HG02885 (cell line): ENCODE data around the gene C5orf58.
"Not testable (repeated sequence)": the region's sequence is repeated elsewhere in the genome, so short reads cannot be mapped to it uniquely, and the experiment has no call there.

Source experiments
- ATAC-seq: cut with Tn5 transposase; IDR thresholded peaks from one replicate; pipeline ENCODE4 v1.9.1; 2021; ENCODE audit warnings: mild to moderate bottlenecking; ENCODE audit not compliant: unreplicated experiment, poor library complexity

Gene C5orf58

DNA sequence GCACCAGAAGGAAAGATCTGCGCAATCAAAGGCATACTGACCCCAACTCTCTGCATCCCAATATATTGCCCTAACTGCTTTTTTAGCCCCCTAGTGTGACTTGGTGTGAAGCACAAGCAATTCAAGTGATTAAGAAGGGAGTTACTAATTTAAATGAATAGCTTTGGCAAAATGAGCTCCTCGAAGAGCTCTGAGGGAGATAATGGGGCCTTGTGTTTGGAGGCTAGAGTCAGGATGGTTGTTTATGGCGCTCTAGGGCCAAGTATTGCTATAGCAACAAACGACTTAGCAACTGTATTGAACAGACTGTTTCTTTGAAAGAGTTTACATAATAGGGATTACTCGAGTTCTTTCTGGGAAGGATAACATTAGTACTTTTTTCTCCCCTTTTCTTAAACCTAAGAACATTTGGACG is 11.5 kb upstream of the C5orf58 start:
- ATAC-seq = no peak

DNA sequence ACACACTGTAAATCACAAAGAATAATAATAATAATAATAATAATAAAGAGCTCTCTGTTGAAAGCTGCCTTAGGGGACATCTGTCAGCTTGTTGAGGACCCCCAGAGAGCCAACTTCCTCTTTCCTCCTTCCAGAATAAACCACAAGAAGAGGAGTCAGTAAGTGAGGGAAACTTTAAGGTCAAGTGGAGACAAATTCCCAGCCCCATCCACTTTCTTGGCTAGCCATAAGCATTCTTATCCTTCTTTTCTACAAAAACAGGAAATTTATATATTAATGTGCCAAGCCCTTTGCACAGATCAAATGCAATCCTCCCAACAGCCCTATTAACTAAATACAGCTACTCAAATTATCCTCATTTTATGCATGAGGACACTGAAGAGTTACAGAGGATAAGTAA is 9.4 kb upstream of the C5orf58 start:
- ATAC-seq = no peak

DNA sequence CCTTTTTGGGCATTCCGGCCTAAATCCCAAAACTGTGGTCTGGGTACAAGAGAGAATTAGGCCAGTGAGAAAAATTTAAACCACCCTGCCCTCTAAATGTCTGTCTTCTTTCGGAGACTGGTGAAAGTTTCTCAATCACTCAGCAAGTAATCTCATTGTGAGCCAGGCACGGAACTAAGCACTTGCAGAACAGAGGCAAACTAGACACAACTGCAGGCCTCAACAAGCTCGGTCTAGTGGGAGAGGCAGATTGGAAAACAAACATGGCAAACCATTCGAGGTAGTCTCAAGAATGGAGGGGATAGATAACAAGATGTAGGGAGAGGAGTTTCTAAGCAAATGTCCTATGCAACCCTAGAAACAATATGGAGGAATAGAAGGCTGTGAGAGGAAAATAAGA is 8.9 kb upstream of the C5orf58 start:
- ATAC-seq = no peak

DNA sequence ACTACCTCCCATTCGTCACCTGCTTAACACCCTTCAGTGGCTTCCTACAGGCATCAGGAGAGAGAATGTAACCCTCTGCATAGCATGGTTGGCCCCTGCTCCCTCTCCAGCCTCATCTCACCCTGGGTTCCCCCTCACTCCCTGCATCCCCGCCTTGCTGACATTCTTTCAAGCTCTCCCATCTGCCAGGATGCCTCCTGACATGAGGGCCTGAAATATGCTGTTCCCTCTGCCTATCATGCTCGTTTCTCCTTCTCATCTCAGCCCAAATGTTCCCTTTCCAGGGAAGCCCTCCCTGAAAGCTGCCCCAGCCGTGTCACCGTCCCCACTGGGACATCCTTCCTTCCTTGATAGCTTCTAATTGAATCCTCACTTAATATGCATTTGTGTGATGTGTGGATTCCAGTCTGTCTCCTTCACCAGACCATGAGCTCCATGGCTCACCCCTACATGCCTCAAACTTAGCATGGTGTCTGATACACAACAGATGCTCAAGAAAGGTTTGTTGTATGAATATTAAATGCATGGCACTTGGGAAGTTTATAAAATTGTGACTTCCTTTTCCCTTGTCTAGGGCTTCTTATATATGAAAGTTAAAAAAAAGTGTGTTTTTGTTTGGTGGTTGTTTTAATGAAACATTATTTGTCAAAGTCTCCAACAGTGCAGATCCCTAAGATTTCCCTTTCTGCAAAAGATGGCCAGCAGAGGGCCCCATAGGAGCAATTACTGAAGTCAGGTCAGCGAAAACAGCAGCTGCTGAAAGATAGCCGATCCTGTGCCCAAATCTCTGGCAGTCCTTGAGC is 7.3 kb upstream of the C5orf58 start:
- peak; percentile 66 for ATAC-seq

DNA sequence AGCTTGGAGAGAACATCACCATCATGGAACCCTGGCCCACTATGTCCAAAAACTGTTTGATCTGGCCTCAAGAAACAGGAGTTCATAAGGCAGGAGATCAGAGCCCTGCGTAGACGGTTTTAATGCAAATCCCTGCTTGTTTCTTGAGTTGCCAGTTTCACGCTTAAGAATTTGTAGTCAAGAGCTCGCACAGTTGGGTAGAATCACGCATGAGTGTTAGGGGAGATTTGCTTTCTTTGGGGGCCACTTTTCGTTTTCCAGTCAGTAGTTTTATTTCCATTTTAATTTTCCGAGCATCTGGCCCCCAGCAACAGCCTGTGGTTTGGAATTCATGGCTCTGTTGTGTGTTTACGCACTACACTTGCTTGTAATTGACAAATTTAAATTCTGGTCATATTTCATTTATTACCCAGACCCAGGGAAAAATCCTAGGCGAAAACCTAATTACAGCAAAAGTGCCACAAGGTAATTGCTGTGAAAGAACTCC is 6.6 kb upstream of the C5orf58 start:
- no peak for ATAC-seq

DNA sequence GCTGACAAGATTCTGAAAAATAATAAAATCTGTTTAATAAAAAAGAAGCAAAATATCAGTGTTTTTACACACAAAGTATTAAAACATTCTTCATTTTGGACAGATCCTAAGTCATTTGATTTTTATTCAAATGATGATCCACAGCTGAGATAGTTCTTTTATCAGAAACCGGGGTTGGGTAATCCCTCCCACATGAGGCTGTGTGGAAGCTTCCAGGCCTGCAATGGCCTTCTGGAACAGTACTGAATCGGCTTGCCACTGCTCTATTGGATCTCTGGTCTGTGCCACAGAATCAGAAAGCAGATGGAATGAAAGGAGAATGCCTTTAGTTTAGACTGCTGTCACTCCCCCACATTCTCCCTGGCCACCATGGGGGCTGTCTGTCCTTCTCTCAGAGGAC is 6.1 kb upstream of the C5orf58 start:
- no peak for ATAC-seq

DNA sequence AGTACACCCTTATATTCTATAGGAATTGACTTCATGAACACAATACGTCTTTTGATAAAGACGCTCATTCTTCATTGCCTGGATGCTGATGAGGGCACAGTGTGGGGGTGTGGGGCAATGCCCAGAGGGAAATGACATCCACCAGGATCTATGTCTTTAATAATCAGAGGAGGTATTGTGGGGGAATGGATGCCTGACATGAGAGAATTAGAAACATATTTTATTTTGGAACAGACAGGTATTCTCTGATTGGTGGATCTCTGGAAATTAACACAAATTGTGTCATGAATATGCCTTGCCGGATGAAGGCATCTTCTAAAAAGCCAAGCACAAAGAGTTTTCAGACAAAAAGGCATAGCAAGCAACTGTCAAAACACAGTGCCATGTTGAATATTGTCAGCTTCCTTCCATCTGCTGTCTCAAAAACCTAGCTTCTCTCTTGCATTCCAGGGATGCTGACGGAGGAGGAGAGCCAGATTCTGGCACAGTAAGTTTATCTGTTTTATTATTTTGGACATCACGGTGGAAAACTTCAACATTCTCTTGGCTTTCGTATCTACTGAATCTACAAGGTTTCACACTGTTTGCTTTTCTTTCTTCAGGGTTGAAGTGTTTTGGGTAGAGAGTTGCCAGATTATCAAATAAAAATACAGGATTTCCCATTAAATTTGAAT is 3.9 kb upstream of the C5orf58 start:
- ATAC-seq = no peak

DNA sequence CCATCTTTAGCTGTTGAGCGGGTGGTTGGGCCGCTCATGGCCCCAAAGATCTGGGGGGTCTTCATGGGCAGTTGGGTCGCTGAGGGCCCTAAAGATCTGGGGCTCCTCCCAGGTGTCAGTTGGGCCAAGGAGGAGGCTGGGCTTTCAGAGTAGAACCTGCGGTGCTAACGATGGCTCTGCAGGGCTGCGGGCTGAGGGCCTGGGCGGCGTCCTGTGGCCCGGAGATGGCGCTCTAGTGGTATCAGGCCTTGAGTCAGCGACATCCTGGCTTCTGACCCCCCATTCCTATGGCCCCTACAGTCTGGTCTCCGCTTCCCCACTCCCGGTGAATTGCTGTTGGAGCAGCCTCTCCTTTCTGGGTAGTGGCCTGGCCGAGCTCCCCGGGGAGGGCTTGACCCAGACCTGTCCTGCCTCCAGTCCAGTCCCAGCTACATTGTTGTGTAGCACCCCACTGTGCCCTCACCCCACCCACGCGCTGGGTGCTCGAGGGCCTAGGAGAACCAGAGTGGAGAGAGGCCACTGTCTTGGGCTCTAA is 640 bp downstream of the C5orf58 start:
- ATAC-seq = no peak

DNA sequence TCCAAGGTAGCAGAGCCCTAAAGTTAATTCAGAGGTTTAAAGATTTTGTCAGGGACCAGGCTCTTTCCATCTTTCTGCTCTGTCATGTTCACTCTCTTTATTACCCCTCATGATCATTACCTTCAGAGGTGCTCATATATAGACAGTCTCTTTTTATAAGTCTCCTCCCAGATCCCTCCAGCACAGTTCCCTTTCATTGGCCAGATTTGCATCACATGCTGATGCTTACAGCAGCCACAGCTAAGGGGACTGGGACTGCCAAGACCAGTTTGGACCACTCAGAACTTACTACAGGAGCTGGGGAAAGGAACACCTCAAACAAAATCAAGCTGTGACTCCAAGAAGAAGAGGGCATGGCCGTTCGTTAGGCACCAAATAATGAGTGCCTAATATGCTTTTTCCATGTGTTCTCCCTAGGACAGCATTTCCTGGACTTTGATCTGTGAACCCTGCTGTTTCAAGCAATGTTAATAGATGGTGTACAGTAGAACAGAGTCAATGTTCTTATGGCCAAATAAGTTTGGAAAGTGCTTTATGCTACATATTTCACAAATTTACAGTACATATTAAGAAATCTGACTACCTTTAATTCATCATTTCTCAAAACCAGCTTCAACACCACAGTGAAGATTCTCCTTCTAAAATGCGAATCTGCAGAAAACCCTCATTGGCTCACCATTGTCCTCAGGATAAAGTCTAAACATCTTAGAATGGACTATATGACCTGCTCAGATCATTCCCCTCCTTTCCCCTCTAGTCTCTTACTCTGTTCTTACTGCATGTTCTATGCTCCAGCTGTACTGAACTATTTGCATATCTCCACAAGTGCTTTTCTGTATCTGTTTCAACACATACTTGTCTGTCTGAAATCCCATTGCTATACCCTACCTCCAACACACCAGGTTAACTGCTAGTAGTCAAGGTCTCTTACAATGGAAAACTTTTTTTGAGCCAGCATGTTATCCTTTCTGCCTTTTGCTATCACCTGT is 3.4 kb downstream of the C5orf58 start:
- no peak for ATAC-seq

DNA sequence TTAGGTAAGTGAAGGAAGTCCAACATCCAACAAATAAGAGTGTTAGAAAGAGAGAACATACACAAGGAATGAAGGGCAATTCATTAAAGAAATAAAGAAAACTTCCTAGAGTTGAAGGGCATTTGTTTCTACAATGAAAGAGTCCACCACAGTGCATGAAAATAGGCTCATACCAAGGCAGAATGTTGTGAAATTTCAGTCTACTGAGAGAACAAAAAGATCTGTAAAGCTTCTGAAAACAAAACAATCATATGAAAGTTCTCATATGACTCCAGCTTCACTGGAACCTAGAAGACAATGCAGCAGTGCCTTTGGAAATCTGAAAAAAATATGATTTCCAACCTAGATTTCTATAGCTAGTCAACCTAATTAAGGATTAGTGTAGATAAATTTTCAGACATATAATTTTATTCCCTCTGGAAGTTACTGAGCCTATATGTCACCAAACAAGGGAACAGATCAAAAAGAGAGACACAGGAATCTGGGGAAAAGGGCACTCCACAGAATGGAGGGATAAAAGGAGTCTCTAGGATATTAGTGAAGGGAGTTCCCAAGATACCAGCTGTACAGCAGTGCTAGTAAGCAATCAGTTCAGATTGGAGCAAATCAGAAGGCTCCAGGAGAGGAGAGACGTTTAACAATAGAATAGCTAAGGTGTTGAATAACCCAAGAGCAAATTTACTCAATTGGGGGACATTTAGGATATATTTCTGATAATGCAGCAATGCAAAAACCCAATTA is 5.8 kb downstream of the C5orf58 start:
- no peak for ATAC-seq

DNA sequence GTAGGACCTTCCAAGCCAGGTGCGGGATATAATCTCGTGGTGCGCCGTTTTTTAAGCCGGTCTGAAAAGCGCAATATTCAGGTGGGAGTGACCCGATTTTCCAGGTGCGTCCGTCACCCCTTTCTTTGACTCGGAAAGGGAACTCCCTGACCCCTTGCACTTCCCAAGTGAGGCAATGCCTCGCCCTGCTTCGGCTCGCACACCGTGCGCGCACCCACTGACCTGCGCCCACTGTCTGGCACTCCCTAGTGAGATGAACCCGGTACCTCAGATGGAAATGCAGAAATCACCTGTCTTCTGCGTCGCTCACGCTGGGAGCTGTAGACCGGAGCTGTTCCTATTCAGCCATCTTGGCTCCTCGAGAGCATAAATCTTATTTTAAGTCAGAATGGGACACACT is 12.7 kb downstream of the C5orf58 start:
- not testable (repeated sequence) for ATAC-seq

DNA sequence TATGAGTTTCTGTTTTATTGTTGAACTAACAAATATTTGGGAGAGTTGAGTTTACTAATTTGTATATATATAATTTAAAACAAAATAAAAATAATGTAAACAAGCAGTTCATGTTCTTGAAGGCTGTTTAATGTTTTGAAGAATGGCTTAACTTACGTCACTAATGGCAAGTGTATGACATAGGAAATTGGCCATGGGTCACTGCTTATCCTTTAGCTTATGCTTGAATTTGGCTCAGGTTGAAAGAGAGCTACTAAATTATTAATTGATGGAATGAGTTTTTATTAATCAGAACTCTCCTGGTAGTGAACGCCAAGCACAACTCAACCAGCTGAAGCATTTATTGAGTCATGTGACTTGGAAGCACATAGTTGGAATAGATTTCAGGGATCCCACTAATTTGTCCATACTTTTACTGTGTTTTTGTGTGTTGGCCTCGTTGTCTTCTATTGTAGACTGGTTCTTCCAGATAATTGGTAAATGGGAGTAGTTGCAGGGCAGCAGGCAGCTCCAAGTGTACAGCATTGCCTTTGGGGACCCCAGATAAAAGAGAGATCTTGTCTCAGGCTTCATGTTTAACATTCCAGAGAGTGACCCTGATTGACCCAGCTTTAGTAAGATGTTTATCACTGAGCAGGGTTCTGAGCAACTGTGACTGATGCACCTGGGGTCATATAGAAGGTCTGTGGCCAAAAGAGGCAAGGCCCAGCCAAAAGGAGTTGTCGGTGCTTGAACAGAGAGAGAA is 13.5 kb downstream of the C5orf58 start:
- ATAC-seq = no peak

DNA sequence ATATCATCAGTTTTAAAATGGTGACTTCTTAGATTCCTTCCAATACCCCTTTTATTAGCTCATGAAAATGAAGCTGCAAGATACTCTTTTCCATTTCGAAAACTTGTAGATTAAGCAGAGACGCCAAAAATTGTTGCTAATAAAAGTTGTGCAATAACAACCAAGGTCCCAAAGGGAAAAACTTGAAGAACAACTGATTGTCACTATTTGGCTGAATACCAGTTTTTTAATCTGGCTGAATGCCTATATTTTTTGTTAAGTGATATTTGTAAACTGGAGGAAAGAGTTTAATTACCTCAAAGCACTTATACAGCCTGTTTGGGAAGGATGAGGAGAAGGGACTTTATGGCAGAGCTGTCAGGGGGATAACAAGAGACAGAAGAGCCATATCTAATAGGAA is 14.6 kb downstream of the C5orf58 start:
- ATAC-seq = no peak

DNA sequence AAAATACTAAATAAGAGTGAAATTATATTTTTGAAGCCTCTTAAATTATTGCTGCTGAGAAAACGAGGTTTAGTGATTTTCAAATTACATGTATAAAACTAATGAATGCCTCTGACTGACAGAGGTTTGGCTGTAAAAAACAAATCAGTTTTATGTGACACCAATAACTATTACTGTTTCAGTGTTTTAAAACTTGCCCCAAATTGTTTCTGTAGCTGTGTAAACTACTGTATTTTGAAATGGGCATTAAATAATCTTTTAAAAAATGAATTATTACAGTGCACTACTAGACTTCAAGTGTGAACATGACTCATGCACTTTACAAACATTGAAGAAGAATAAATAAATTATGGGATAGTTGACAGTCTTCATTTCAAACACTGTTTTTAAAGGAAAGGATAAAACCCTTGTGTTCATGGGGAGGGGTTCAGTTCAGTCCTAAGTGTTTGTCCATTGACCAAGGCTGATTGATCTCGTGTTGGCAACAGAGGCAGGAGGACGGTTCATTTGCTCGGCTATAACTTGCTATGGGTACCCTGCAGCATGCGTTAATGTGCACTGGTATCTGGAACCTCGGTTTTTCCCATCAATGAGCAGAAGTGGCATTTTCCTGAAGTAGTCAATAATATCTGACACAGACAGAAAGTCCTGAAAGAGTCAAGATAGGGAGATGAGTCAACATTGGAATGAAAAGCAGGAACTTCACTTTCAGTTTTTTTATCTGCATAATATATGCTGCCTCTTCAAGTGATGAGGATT is 15.6 kb downstream of the C5orf58 start:
- ATAC-seq = no peak

DNA sequence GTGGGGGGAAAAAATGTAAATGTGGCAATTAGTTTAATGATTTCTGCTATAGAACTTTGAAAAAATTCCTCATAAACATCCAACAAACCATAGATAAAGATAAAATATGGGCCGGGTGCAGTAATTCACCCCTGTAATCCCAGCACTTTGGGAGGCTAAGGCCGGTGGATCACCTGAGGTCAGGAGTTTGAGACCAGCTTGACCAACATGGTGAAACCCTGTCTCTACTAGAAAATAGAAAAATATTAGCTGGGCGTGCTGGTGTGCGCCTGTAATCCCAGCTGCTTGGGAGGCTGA is 16.1 kb downstream of the C5orf58 start:
- ATAC-seq = not testable (repeated sequence)

DNA sequence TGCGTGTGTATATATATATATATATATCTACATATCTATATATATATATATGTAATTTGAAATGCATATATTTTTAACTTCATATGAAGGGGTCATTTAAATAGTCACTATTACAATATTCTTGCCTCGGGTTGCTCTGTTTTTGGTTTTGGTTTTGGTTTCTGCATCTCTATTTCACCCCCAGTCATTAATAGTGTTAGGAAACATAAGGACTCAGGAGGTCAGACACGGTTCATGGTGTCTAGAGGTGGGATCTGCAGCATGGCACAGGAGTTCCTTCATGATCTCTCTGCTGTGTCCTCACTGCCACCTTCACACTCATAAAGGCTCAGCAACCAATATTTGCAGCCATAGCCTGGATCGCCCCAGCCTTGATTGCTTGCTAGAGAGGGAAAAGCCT is 16.6 kb downstream of the C5orf58 start:
- no peak for ATAC-seq

DNA sequence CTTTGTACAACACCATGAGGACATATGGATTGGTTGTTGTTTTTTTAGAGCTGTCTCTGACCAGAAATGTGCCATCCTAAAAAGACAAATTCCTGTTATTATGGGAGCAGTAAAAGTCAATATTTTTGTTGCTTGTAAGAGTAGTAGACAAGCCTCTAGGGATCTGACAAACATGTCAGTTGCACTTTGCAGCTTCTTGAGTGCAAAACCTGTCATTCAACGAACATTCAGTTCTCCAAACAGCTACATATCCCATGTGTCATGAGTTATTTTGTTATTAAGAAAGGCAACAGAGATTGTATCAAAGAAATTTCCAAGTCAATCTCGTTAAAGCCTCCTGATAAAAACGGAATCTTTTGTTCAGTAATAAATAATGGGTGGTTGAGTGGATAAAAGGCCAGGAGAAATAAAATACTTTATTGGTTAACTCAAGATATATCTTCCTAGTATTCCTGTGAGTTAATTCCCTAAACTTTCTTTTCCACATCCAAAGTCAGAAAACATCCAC is 18.1 kb downstream of the C5orf58 start:
- ATAC-seq = no peak

DNA sequence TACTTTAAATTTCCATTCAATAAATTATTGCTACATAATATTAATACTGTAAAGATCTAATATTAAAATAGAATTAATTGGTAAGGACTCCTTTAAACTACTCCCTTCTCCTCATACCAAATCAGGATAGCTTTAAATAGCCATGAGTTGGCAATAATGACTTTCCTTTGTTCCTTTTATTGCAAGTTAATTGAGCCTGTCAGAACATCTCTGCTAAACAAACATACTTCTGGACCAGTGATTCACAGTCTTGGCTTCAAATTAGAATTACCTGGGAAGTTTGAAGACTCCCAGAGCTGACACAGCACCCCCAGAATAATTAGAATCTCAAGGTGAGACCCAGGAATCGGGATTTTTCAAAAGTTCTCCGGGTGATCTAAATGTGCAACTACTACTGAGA is 18.7 kb downstream of the C5orf58 start:
- no peak for ATAC-seq
